Measurements from ENCODE around the gene GAPVD1. TPM values are rescaled to one million over a fixed set of nuclear protein-coding genes. Genes with fewer than 3 reads are reported as not detected.

GAPVD1 gene
- total and polyA plus RNA-seq, 2 of the 13 experiments (the other 11 are each of a cell fraction or from before 2014, with no cell fraction given), result 11.1 to 33.2 TPM

DNA sequence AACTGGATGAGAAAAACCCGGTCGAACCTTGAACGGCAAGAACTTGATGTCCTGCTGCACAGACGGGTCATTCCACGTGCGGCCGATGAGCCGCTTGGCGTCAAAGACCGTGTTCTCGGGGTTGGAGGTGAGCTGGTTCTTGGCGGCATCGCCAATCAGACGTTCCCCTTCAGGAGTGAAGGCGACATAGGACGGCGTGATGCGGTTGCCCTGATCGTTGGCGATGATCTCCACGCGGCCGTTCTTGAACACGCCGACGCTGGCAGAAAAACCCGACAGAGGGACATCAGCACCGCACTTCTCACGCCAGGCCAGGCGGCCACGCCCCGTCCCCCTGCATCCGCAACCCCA is 21.0 kb upstream of the GAPVD1 start (continued):
- no peak for TF ChIP-seq ZNF503 (CRISPR knock-in tag; IDR thresholded peaks at IDR 0.05)
- TF ChIP-seq ZNF30 (CRISPR knock-in tag; IDR thresholded peaks at IDR 0.05), result 0 out of 2 replicates have a peak, but pooled peaks have one; percentile 82
- no peak for TF ChIP-seq POLR2AphosphoS2 (IDR thresholded peaks at IDR 0.05; ENCODE audit: low read depth, low read length)
- TF ChIP-seq NCOR1 (IDR thresholded peaks at IDR 0.05; ENCODE audit: borderline replicate concordance, low read length), result no peak
- TF ChIP-seq RFXAP (CRISPR knock-in tag; IDR thresholded peaks at IDR 0.05; ENCODE audit: borderline replicate concordance), result no peak
- peak; percentile 72; the same call in 1 of the 2 replicates for TF ChIP-seq MAX (IDR thresholded peaks at IDR 0.05)
- TF ChIP-seq ZNF44 (CRISPR knock-in tag; IDR thresholded peaks at IDR 0.05), result no peak
- TF ChIP-seq FOSL2 (CRISPR knock-in tag; IDR thresholded peaks at IDR 0.05), result no peak
- no peak for TF ChIP-seq ZNF878 (CRISPR knock-in tag; IDR thresholded peaks at IDR 0.05)
- no peak for TF ChIP-seq PRMT3 (CRISPR knock-in tag; IDR thresholded peaks at IDR 0.05; ENCODE audit: borderline replicate concordance, low read depth)
- TF ChIP-seq, protein P1, sequence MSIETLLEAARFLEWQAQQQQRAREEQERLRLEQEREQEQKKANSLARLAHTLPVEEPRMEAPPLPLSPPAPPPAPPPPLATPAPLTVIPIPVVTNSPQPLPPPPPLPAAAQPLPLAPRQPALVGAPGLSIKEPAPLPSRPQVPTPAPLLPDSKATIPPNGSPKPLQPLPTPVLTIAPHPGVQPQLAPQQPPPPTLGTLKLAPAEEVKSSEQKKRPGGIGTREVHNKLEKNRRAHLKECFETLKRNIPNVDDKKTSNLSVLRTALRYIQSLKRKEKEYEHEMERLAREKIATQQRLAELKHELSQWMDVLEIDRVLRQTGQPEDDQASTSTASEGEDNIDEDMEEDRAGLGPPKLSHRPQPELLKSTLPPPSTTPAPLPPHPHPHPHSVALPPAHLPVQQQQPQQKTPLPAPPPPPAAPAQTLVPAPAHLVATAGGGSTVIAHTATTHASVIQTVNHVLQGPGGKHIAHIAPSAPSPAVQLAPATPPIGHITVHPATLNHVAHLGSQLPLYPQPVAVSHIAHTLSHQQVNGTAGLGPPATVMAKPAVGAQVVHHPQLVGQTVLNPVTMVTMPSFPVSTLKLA (IDR thresholded peaks at IDR 0.05), result 0 out of 2 replicates have a peak, but pooled peaks have one; percentile 26
- peak; percentile 90; the same call in 1 of the 2 replicates for TF ChIP-seq MXD1 (CRISPR knock-in tag; IDR thresholded peaks at IDR 0.05)
- TF ChIP-seq, protein P2, sequence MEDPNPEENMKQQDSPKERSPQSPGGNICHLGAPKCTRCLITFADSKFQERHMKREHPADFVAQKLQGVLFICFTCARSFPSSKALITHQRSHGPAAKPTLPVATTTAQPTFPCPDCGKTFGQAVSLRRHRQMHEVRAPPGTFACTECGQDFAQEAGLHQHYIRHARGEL (CRISPR knock-in tag; IDR thresholded peaks at IDR 0.05), result no peak
- TF ChIP-seq MEIS1 (CRISPR knock-in tag; IDR thresholded peaks at IDR 0.05; ENCODE audit: borderline replicate concordance), result no peak
- 0 out of 2 replicates have a peak, but pooled peaks have one; percentile 52 for TF ChIP-seq ZNF790 (CRISPR knock-in tag; IDR thresholded peaks at IDR 0.05; ENCODE audit: borderline replicate concordance)
